Kidney epithelial cell (primary cell): ENCODE measurements around the gene DNAJC22. TPM values are rescaled to one million over a fixed set of nuclear protein-coding genes. Genes with fewer than 3 reads are reported as not detected.

ENCODE experiments used
- DNase-seq: peaks from one replicate; pipeline ENCODE4 v3.0.0-alpha.2; 2010; ENCODE audit warnings: low read depth
- H3K27me3 ChIP-seq: 2 replicates; pipeline ENCODE4 v1.6.0; 2011; ENCODE audit warnings: low read length; ENCODE audit not compliant: control insufficient read depth, insufficient read depth
- H3K36me3 ChIP-seq: 2 replicates; pipeline ENCODE4 v1.5.1; 2011; ENCODE audit warnings: low read length; ENCODE audit not compliant: control insufficient read depth, insufficient read depth
- H3K4me3 ChIP-seq: 2 replicates; pipeline ENCODE4 v1.5.1; 2011; ENCODE audit warnings: low read depth, mild to moderate bottlenecking, control low read depth, low read length
- CTCF ChIP-seq: IDR thresholded peaks from 2 replicates; pipeline ENCODE4 v1.5.1; 2011; ENCODE audit warnings: mild to moderate bottlenecking, moderate library complexity, low read length, control low read depth, inconsistent platforms; ENCODE audit not compliant: insufficient read depth, poor library complexity, severe bottlenecking
- total RNA-seq: library from RNA; depleted of rRNA; stranded (reverse); fragments of >200 nt; gene quantifications from 2 replicates; pipeline ENCODE4 v1.2.3, GENCODE V29; 2015

Gene DNAJC22
- 1.2 and 1.6 TPM in 2 replicates for total RNA-seq

GRCh38 chr12:49346659-49347310 is at the start of gene DNAJC22:
Gene DNAJC22 (plus strand): TSS chr12:49346888. CDS start chr12:49348873, 1,985 bp downstream.
- TF ChIP-seq CTCF, result peak; percentile 3
- no peak for DNase-seq
- peak within 1 kb of the TSS; percentile 2 for H3K4me3 ChIP-seq
- peaks cover 45% of the 10 kb centered on the region for H3K27me3 ChIP-seq
- H3K36me3 ChIP-seq, result no peaks in the 10 kb centered on the region

- DNase-seq, result no peak
- Histone ChIP-seq H3K4me3 (no peak overlapping the region), H3K36me3 (no peaks in the 10 kb centered on the region), H3K27me3 (peaks cover 57% of the 10 kb centered on the region)
- TF ChIP-seq CTCF, result no peak
Measured at GRCh38 chr12:49297695-49298060, 49.0 kb upstream of the DNAJC22 start.

- Histone ChIP-seq H3K36me3 (no peaks in the 10 kb centered on the region), H3K27me3 (peaks cover 54% of the 10 kb centered on the region), H3K4me3 (no peak overlapping the region)
- TF ChIP-seq CTCF, result peak; percentile 22
- DNase-seq, result no peak
Measured at GRCh38 chr12:49298160-49298559, 48.5 kb upstream of the DNAJC22 start.

- H3K27me3 ChIP-seq, result peaks cover 21% of the 10 kb centered on the region
- no peak overlapping the region for H3K4me3 ChIP-seq
- DNase-seq, result no peak
- H3K36me3 ChIP-seq, result no peaks in the 10 kb centered on the region
- no peak for TF ChIP-seq CTCF
Measured at GRCh38 chr12:49301760-49302159, 44.9 kb upstream of the DNAJC22 start.

- Histone ChIP-seq H3K36me3 (no peaks in the 10 kb centered on the region), H3K4me3 (no peak overlapping the region), H3K27me3 (no peaks in the 10 kb centered on the region)
- no peak for TF ChIP-seq CTCF
- DNase-seq, result no peak
Measured at GRCh38 chr12:49304161-49304560, 42.5 kb upstream of the DNAJC22 start.
